Aorta (tissue), 5 donors: Measurements from ENCODE around the gene CCBE1. TPM values are rescaled to one million over a fixed set of nuclear protein-coding genes. Genes with fewer than 3 reads are reported as not detected.

Experiments
- ATAC-seq: fragments of 200-7000 bp; cut with Tn5 transposase; one replicate; pipeline ENCODE4 v1.9.1; 2022; ENCODE audit warnings: moderate library complexity; ENCODE audit not compliant: low FRiP score
- DNase-seq, 2 donors: peaks; one replicate each; pipeline ENCODE4 v3.0.0-alpha.2; 2020
- H3K27ac ChIP-seq, 2 donors: one replicate each; pipeline ENCODE4 v1.5.1; 2013; ENCODE audit warnings: low read length in 2 of 2, mild to moderate bottlenecking in 2 of 2, moderate library complexity in 2 of 2, control low read depth in 1 of 2, inconsistent platforms in 1 of 2, low read depth in 1 of 2
- H3K27me3 ChIP-seq, 2 donors: one replicate each; pipeline ENCODE4 v1.6.1; 2013; ENCODE audit warnings: control low read depth in 1 of 2, low read length in 1 of 2, mild to moderate bottlenecking in 1 of 2, moderate library complexity in 1 of 2; ENCODE audit not compliant: insufficient read depth in 2 of 2, control insufficient read depth in 1 of 2
- H3K36me3 ChIP-seq, 2 donors: one replicate each; pipeline ENCODE4 v1.6.1; 2013; ENCODE audit warnings: control low read depth in 1 of 2, low read length in 1 of 2, mild to moderate bottlenecking in 1 of 2; ENCODE audit not compliant: insufficient read depth in 2 of 2, control insufficient read depth in 1 of 2
- H3K4me1 ChIP-seq, 2 donors: one replicate each; pipeline ENCODE4 v1.6.1; 2013; ENCODE audit warnings: low read length in 2 of 2, control low read depth in 1 of 2, mild to moderate bottlenecking in 1 of 2, moderate library complexity in 1 of 2; ENCODE audit not compliant: insufficient read depth in 2 of 2, control insufficient read depth in 1 of 2
- H3K4me3 ChIP-seq, 2 donors: one replicate each; pipeline ENCODE4 v1.5.1; 2013; ENCODE audit warnings: low read length in 2 of 2, control low read depth in 1 of 2, mild to moderate bottlenecking in 1 of 2
- H3K9me3 ChIP-seq: one replicate; pipeline ENCODE4 v1.6.1; 2013; ENCODE audit warnings: mild to moderate bottlenecking, low read length; ENCODE audit not compliant: control insufficient read depth
- WGBS, 2 donors: extraction: QIAGEN DNeasy Blood & Tissue Kit; methylation state at CpG; one replicate each; pipeline ENCODE4 v1.1.7; 2013; 5-methylcytosine and 5-hydroxymethylcytosine counted together
- intact Hi-C, 2 donors: fragments of 100-400 bp; cut with DNase I; formaldehyde crosslinking; loops; one replicate each; pipeline versions ENCODE4 v1.14.2 to v1.15.0; 2022
- polyA plus RNA-seq, 2 donors: library from polyadenylated mRNA; stranded (reverse); fragments of 200-250 nt; gene quantifications; one replicate each; pipeline ENCODE4 v1.2.3, GENCODE V29; 2013
- total RNA-seq, 2 donors: library from RNA; stranded (reverse); fragmentation: NEBNext Ultra II Directional; extraction: Animal tissue kit (Norgen Biotek cat#: 25700); gene quantifications; one replicate each; pipeline ENCODE4 v1.2.1, GENCODE V29; 2021
- donor health status: healthy with polysubstance abuse.
- donor health status: Bipolar disorder and iron deficiency.
- donor health status: DM: no; HTN: no; CAD: no.
- donor health status: DM: no; HTN: no; CAD: no.
- donor health status: DM: yes; HTN: yes; CAD: no.

Gene CCBE1
- total and polyA plus RNA-seq, 4 donors, result 0.36 to 0.61 TPM; not detected in 2

DNA sequence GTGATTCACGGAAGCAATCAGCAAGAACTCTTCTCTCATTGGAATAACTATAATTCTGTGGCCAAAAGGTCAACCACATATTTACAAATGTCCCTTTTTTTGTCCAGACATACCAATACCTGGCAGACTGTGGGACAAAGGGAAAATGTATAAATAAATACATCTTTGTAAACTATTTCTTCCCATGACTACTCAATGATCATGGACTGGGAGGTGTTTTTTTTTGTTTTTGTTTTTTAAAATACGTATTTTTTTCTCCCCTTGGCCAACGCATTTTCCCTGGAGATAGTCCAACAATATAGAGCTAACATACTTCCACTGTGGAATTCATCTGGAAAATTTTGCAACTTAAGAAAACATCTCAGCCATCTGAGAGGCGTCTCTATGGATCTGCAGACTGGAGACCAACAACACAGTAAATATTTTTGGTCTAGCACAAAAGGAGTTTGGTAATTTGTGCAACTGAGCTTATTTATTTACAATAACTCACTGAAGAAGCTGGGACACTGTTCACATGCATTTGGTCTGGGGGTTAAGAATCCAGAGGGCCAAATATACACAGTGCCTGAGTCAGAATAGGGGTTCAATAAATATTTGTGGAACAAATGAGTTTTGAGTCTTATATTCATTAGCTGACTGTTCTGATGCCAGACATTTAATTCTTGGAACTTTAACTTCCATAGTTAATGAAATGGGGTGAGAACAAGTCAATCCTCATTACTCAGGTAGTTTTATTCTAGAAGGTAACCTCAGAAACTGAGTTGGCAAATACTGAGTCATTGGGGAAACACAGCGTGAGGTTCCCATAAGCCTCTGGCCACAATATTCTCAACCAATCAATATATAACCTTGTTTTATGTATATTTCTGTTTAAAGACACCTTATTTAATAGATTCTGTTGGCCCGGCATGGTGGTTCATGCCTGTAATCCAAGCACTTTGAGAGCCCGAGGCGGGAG is 36.2 kb downstream of the CCBE1 start:
- WGBS, 2 donors, result 57 to 64% methylated on average over 8 of the region's 8 CpGs
- H3K36me3 ChIP-seq, result no peaks in the 10 kb centered on the region
- ATAC-seq (no peak), DNase-seq (no peak)
- H3K27ac ChIP-seq, result no peak overlapping the region
- no peaks in the 10 kb centered on the region for H3K4me1 ChIP-seq
- no peaks in the 10 kb centered on the region for H3K9me3 ChIP-seq
- H3K4me3 ChIP-seq, result no peak overlapping the region
- H3K27me3 ChIP-seq, result no peaks in the 10 kb centered on the region
- intact Hi-C loops, result no loop called here

GRCh38 chr18:59660366-59660765 is 36.9 kb downstream of the CCBE1 start:
- no peaks in the 10 kb centered on the region for H3K4me1 ChIP-seq
- intact Hi-C loops, result no loop called here
- 42 to 49% methylated on average over 4 of the region's 4 CpGs for WGBS, 2 donors
- no peak for ATAC-seq
- DNase-seq, result no peak
- no peaks in the 10 kb centered on the region for H3K36me3 ChIP-seq
- H3K27ac ChIP-seq, result no peak overlapping the region
- no peaks in the 10 kb centered on the region for H3K9me3 ChIP-seq
- no peaks in the 10 kb centered on the region for H3K27me3 ChIP-seq
- H3K4me3 ChIP-seq, result no peak overlapping the region

- no peaks in the 10 kb centered on the region for H3K4me1 ChIP-seq
- intact Hi-C loops, result no loop called here
- no peaks in the 10 kb centered on the region for H3K36me3 ChIP-seq
- H3K4me3 ChIP-seq, result no peak overlapping the region
- no peak overlapping the region for H3K27ac ChIP-seq
- WGBS, 2 donors, result 59 to 69% methylated on average over 14 of the region's 14 CpGs
- no peaks in the 10 kb centered on the region for H3K27me3 ChIP-seq
- no peak for ATAC-seq
- H3K9me3 ChIP-seq, result no peaks in the 10 kb centered on the region
- DNase-seq, result no peak
These were observed 37.6 kb downstream of the CCBE1 start for GRCh38 chr18:59659508-59660170.

- Histone ChIP-seq H3K4me3 (no peak overlapping the region), H3K36me3 (no peaks in the 10 kb centered on the region), H3K4me1 (no peaks in the 10 kb centered on the region), H3K27ac (no peak overlapping the region), H3K9me3 (no peaks in the 10 kb centered on the region), H3K27me3 (no peaks in the 10 kb centered on the region)
- DNase-seq (no peak), ATAC-seq (no peak)
- 52 to 67% methylated on average over 7 of the region's 7 CpGs for WGBS, 2 donors
- intact Hi-C loops, result no loop called here
These were observed 38.3 kb downstream of the CCBE1 start for GRCh38 chr18:59658941-59659340.

GRCh38 chr18:59657012-59657411 is 40.2 kb downstream of the CCBE1 start:
- Histone ChIP-seq H3K9me3 (peaks cover 1% of the 10 kb centered on the region), H3K36me3 (no peaks in the 10 kb centered on the region), H3K4me1 (no peaks in the 10 kb centered on the region), H3K27ac (no peak overlapping the region), H3K4me3 (no peak overlapping the region), H3K27me3 (no peaks in the 10 kb centered on the region)
- no peak for DNase-seq
- intact Hi-C loops, result no loop called here
- WGBS, 2 donors, result 74 to 86% methylated on average over 5 of the region's 5 CpGs
- no peak for ATAC-seq

- DNase-seq (no peak), ATAC-seq (no peak)
- WGBS, 2 donors, result 69 to 77% methylated on average over 6 of the region's 6 CpGs
- Histone ChIP-seq H3K36me3 (no peaks in the 10 kb centered on the region), H3K27me3 (no peaks in the 10 kb centered on the region), H3K4me1 (no peaks in the 10 kb centered on the region), H3K27ac (no peak overlapping the region), H3K4me3 (no peak overlapping the region), H3K9me3 (peaks cover 1% of the 10 kb centered on the region)
- intact Hi-C loops, result no loop called here
These were observed 40.8 kb downstream of the CCBE1 start for GRCh38 chr18:59656373-59656887.

DNA sequence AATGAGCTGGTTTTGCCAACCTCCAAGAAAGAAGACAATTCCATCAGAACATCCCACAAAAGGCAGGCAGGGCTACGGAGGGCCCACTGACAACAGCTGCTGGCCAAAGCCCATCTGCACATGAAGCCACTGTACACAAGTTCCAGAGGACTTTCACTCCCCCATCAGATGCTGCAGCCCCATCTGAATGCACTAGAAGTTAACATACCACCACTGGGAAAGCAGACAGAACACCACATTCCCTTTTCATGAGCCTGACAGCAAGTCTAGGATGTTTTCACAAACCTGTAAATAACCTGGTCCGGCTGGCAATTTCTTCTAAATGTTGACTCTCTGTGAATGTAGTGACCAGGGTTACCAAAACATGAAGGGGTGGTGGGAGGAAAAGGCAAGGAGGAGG is 41.5 kb downstream of the CCBE1 start:
- H3K27ac ChIP-seq, result no peak overlapping the region
- no peaks in the 10 kb centered on the region for H3K4me1 ChIP-seq
- no peak overlapping the region for H3K4me3 ChIP-seq
- no peaks in the 10 kb centered on the region for H3K36me3 ChIP-seq
- H3K27me3 ChIP-seq, result no peaks in the 10 kb centered on the region
- no peak for DNase-seq
- intact Hi-C loops, result no loop called here
- ATAC-seq, result no peak
- WGBS, 2 donors, result 58 to 66% methylated on average over 2 of the region's 2 CpGs
- H3K9me3 ChIP-seq, result peaks cover 1% of the 10 kb centered on the region

DNA sequence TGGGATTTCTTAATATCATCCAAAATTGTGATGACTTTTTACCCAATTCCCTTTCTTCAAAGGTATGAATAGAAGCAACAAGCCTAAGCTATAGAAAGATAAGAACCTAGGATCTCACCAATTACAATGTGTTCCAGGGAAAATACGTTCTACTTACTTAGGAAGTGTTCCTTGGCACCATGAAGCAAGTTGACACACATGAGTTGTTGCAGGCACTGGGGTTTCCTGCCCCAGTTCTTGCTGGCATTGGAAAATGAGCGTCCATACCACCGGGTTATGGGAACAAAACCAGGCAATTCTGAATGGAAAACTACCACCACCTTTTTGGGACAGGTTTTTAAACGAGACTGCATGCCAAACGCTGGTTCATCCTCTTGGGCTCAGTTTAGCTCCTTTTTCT is 46.2 kb downstream of the CCBE1 start:
- DNase-seq, result no peak
- Histone ChIP-seq H3K4me3 (no peak overlapping the region), H3K27me3 (peaks cover 0 to 1% of the 10 kb centered on the region in 2 donors), H3K27ac (no peak overlapping the region), H3K36me3 (no peaks in the 10 kb centered on the region), H3K4me1 (no peaks in the 10 kb centered on the region), H3K9me3 (peaks cover 1% of the 10 kb centered on the region)
- intact Hi-C loops, result no loop called here
- WGBS, 2 donors, result 6 to 8% methylated on average over 5 of the region's 5 CpGs
- ATAC-seq, result no peak
